NT2/D1 (cell line): ENCODE measurements around the gene KCNK17.

ENCODE experiments used
- SUZ12 ChIP-seq: IDR thresholded peaks from 2 replicates; pipeline ENCODE4 v1.6.1; 2011; ENCODE audit not compliant: insufficient read length, insufficient read depth; ENCODE audit errors: extremely low read depth
- YY1 ChIP-seq: IDR thresholded peaks from 2 replicates; pipeline ENCODE4 v1.6.1; 2011; ENCODE audit not compliant: insufficient read length, insufficient read depth
- ZNF274 ChIP-seq: IDR thresholded peaks from 2 replicates; pipeline ENCODE4 v1.6.1; 2011; ENCODE audit warnings: mild to moderate bottlenecking, low read depth, low read length

DNA sequence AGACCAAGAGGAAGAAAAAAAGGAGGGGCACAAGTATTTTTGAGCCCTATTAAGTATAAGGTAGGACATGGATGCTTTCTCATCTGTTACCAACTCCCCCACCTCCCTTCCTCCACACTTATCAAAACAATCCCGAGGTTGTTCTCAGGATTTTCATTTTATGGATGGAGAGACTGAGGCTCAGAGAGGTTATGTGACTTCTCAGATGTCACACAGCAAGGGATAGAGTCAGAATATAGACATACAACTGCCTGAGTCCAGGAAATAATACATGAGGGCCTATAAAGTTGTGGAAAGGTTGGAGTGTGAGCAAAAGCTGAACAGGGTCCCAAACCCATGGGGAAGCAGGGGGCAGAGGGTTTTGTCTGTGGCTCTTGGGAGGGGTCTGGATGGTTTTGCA lies 19.3 kb downstream of the KCNK17 start:
- TF ChIP-seq YY1: no peak
- TF ChIP-seq SUZ12: no peak
- TF ChIP-seq ZNF274: no peak
